Neuronal stem cell (in vitro differentiated cells): ENCODE measurements around the gene TNC.

Experiments
- DNase-seq: peaks from one replicate; pipeline ENCODE4 v3.0.0-alpha.2; 2013; ENCODE audit warnings: low spot score
- H2AFZ ChIP-seq: one replicate; pipeline ENCODE4 v1.6.1; 2013; ENCODE audit warnings: mild to moderate bottlenecking, low read length, inconsistent platforms
- H2AK5ac ChIP-seq: 2 replicates; pipeline ENCODE4 v1.6.1; 2013; ENCODE audit warnings: low read depth, mild to moderate bottlenecking, inconsistent platforms, low read length, moderate library complexity, mixed read lengths
- H2BK120ac ChIP-seq: 2 replicates; pipeline ENCODE4 v1.6.1; 2013; ENCODE audit warnings: low read depth, mild to moderate bottlenecking, inconsistent platforms, low read length, moderate library complexity, mixed read lengths
- H2BK12ac ChIP-seq: one replicate; pipeline ENCODE4 v1.6.1; 2013; ENCODE audit warnings: low read length, inconsistent platforms
- H2BK15ac ChIP-seq: 2 replicates; pipeline ENCODE4 v1.6.1; 2013; ENCODE audit warnings: mild to moderate bottlenecking, low read length, inconsistent platforms, mixed read lengths
- H2BK5ac ChIP-seq: one replicate; pipeline ENCODE4 v1.6.1; 2013; ENCODE audit warnings: inconsistent platforms, mild to moderate bottlenecking, low read length, moderate library complexity
- H3K14ac ChIP-seq: one replicate; pipeline ENCODE4 v1.6.1; 2013; ENCODE audit warnings: low read length, inconsistent platforms
- H3K18ac ChIP-seq: 2 replicates; pipeline ENCODE4 v1.6.1; 2013; ENCODE audit warnings: low read length, inconsistent platforms
- H3K23ac ChIP-seq: 2 replicates; pipeline ENCODE4 v1.6.1; 2013; ENCODE audit warnings: low read depth, mild to moderate bottlenecking, mixed read lengths, low read length, inconsistent platforms; ENCODE audit not compliant: poor library complexity
- H3K27ac ChIP-seq: replicated peaks from 3 replicates; pipeline ENCODE4 v1.5.1; 2013; ENCODE audit warnings: low read length, inconsistent platforms
- H3K27me3 ChIP-seq, 3 experiments: 2 replicates each; pipeline ENCODE4 v1.6.1; 2013; ENCODE audit warnings: low read length in 3 of 3, mild to moderate bottlenecking in 2 of 3, inconsistent platforms in 1 of 3, low read depth in 1 of 3, mixed read lengths in 1 of 3, moderate library complexity in 1 of 3; ENCODE audit not compliant: control insufficient read depth in 3 of 3, insufficient read depth in 3 of 3
- H3K36me3 ChIP-seq, 2 donors: replicated peaks in 1 of 2; 2 replicates each; pipeline ENCODE4 v1.6.1; 2013; ENCODE audit warnings: low read length in 2 of 2; ENCODE audit not compliant: control insufficient read depth in 2 of 2, insufficient read depth in 2 of 2
- H3K4ac ChIP-seq: 2 replicates; pipeline ENCODE4 v1.6.1; 2013; ENCODE audit warnings: inconsistent platforms, mild to moderate bottlenecking, low read length, moderate library complexity
- H3K4me1 ChIP-seq, 2 donors: 1 replicate in 1 of 2; 2 replicates in 1 of 2; pipeline ENCODE4 v1.6.1; 2013; ENCODE audit warnings: low read length in 2 of 2, low read depth in 1 of 2; ENCODE audit not compliant: control insufficient read depth in 2 of 2, insufficient read depth in 1 of 2
- H3K4me2 ChIP-seq: one replicate; pipeline ENCODE4 v1.6.1; 2013; ENCODE audit warnings: mild to moderate bottlenecking, low read length, inconsistent platforms; ENCODE audit not compliant: insufficient read depth, poor library complexity, severe bottlenecking
- H3K4me3 ChIP-seq, 2 donors: 2 replicates each; pipeline ENCODE4 v1.5.1; 2013; ENCODE audit warnings: low read length in 2 of 2, mild to moderate bottlenecking in 2 of 2, inconsistent platforms in 1 of 2, moderate library complexity in 1 of 2
- H3K79me1 ChIP-seq: one replicate; pipeline ENCODE4 v1.6.1; 2013; ENCODE audit warnings: low read depth, mild to moderate bottlenecking, inconsistent platforms, low read length, moderate library complexity
- H3K9ac ChIP-seq: one replicate; pipeline ENCODE4 v1.6.1; 2013; ENCODE audit warnings: mild to moderate bottlenecking, low read depth, low read length, inconsistent platforms; ENCODE audit not compliant: poor library complexity
- H3K9me3 ChIP-seq, 2 donors: replicated peaks in 1 of 2; 2 replicates each; pipeline versions ENCODE3 to v1.6.1; 2013; ENCODE audit warnings: low read length in 2 of 2, mild to moderate bottlenecking in 2 of 2, inconsistent platforms in 1 of 2, low read depth in 1 of 2, mixed read lengths in 1 of 2, moderate library complexity in 1 of 2; ENCODE audit not compliant: control insufficient read depth in 2 of 2, insufficient read depth in 1 of 2
- H4K8ac ChIP-seq: one replicate; pipeline ENCODE4 v1.6.1; 2013; ENCODE audit warnings: low read depth, mild to moderate bottlenecking, inconsistent platforms, low read length, moderate library complexity
- H4K91ac ChIP-seq: one replicate; pipeline ENCODE4 v1.6.1; 2013; ENCODE audit warnings: low read length, low read depth, mild to moderate bottlenecking, inconsistent platforms; ENCODE audit not compliant: poor library complexity
- WGBS, 2 donors: extraction: QIAGEN DNeasy Blood & Tissue Kit; methylation state at CpG; one replicate each; pipeline ENCODE4 v1.1.7; 2013; ENCODE audit warnings: missing lambda C conversion rate in 2 of 2, mixed read lengths in 1 of 2; ENCODE audit not compliant: insufficient read length in 2 of 2, insufficient replicate concordance in 1 of 2; ENCODE audit errors: extremely low coverage in 2 of 2; 5-methylcytosine and 5-hydroxymethylcytosine counted together

Gene TNC

GRCh38 chr9:115006660-115007059, 111.3 kb downstream of the TNC start:
- no peak overlapping the region for H4K8ac ChIP-seq
- H2BK120ac ChIP-seq, result no peak overlapping the region
- H2BK5ac ChIP-seq, result no peak overlapping the region
- no peaks in the 10 kb centered on the region for H3K36me3 ChIP-seq
- H3K18ac ChIP-seq, result no peak overlapping the region
- H4K91ac ChIP-seq, result no peak overlapping the region
- H3K4ac ChIP-seq, result no peak overlapping the region
- H2BK12ac ChIP-seq, result no peak overlapping the region
- no peak overlapping the region for H3K4me3 ChIP-seq
- peaks cover 0 to 3% of the 10 kb centered on the region in 2 donors for H3K9me3 ChIP-seq
- H2BK15ac ChIP-seq, result no peak overlapping the region
- no peak overlapping the region for H3K14ac ChIP-seq
- H3K27me3 ChIP-seq, result peaks cover 0 to 6% (median 0%) of the 10 kb centered on the region in 3 experiments
- H3K4me2 ChIP-seq, result no peak overlapping the region
- H3K4me1 ChIP-seq, result no peaks in the 10 kb centered on the region
- no peak overlapping the region for H2AFZ ChIP-seq
- no peaks in the 10 kb centered on the region for H3K79me1 ChIP-seq
- no CpG with 5 or more reads among the region's 3 CpGs for WGBS, 2 donors
- H3K23ac ChIP-seq, result no peak overlapping the region
- H3K27ac ChIP-seq, result no peak overlapping the region
- DNase-seq, result no peak
- H2AK5ac ChIP-seq, result no peak overlapping the region
- H3K9ac ChIP-seq, result no peak overlapping the region

- Histone ChIP-seq H2BK5ac (no peak overlapping the region), H3K4me2 (no peak overlapping the region), H2BK12ac (no peak overlapping the region), H2AK5ac (no peak overlapping the region), H3K4me1 (no peaks in the 10 kb centered on the region), H3K14ac (no peak overlapping the region), H3K9ac (no peak overlapping the region), H3K27ac (no peak overlapping the region), H3K4ac (no peak overlapping the region), H3K36me3 (no peaks in the 10 kb centered on the region), H3K79me1 (no peaks in the 10 kb centered on the region), H4K91ac (no peak overlapping the region), H3K18ac (no peak overlapping the region), H3K4me3 (no peak overlapping the region), H3K27me3 (peaks cover 0 to 6% (median 0%) of the 10 kb centered on the region in 3 experiments), H2AFZ (no peak overlapping the region), H4K8ac (no peak overlapping the region), H3K9me3 (peaks cover 0 to 3% of the 10 kb centered on the region in 2 donors), H2BK120ac (no peak overlapping the region), H2BK15ac (no peak overlapping the region), H3K23ac (no peak overlapping the region)
- DNase-seq, result no peak
- WGBS, 2 donors, result no CpG with 5 or more reads among the region's 4 CpGs
Observed at GRCh38 chr9:115005322-115005721, 112.6 kb downstream of the TNC start.

GRCh38 chr9:115004545-115004944, 113.4 kb downstream of the TNC start:
- H3K23ac ChIP-seq, result no peak overlapping the region
- no peak for DNase-seq
- H4K91ac ChIP-seq, result no peak overlapping the region
- peaks cover 0 to 3% of the 10 kb centered on the region in 2 donors for H3K9me3 ChIP-seq
- no peaks in the 10 kb centered on the region for H3K79me1 ChIP-seq
- no peak overlapping the region for H3K18ac ChIP-seq
- H3K4me1 ChIP-seq, result no peaks in the 10 kb centered on the region
- no peak overlapping the region for H3K4me2 ChIP-seq
- no peak overlapping the region for H2AFZ ChIP-seq
- no peak overlapping the region for H2AK5ac ChIP-seq
- no peak overlapping the region for H3K4me3 ChIP-seq
- no peak overlapping the region for H2BK120ac ChIP-seq
- no peaks in the 10 kb centered on the region for H3K36me3 ChIP-seq
- H4K8ac ChIP-seq, result no peak overlapping the region
- no peak overlapping the region for H3K14ac ChIP-seq
- no peak overlapping the region for H3K9ac ChIP-seq
- no peak overlapping the region for H3K4ac ChIP-seq
- no peak overlapping the region for H2BK15ac ChIP-seq
- H2BK5ac ChIP-seq, result no peak overlapping the region
- WGBS, 2 donors, result no CpG with 5 or more reads among the region's 2 CpGs
- H3K27me3 ChIP-seq, result peaks cover 0 to 2% (median 0%) of the 10 kb centered on the region in 3 experiments
- no peak overlapping the region for H3K27ac ChIP-seq
- H2BK12ac ChIP-seq, result no peak overlapping the region

- no CpG with 5 or more reads among the region's 8 CpGs for WGBS, 2 donors
- H3K14ac ChIP-seq, result no peak overlapping the region
- no peak overlapping the region for H3K4me2 ChIP-seq
Observed at GRCh38 chr9:115002371-115003120, 115.4 kb downstream of the TNC start.

More at GRCh38 chr9:115002371-115003120, 115.4 kb downstream of the TNC start:
- Histone ChIP-seq H2AK5ac (no peak overlapping the region), H3K9ac (no peak overlapping the region), H2BK5ac (no peak overlapping the region), H2BK12ac (no peak overlapping the region), H2AFZ (no peak overlapping the region), H3K27ac (no peak overlapping the region), H4K91ac (no peak overlapping the region), H2BK15ac (no peak overlapping the region), H4K8ac (no peak overlapping the region), H3K4ac (no peak overlapping the region), H2BK120ac (no peak overlapping the region), H3K18ac (no peak overlapping the region), H3K4me3 (no peak overlapping the region), H3K79me1 (no peaks in the 10 kb centered on the region), H3K36me3 (no peaks in the 10 kb centered on the region), H3K4me1 (no peaks in the 10 kb centered on the region), H3K9me3 (peaks cover 0 to 3% of the 10 kb centered on the region in 2 donors), H3K27me3 (peaks cover 0 to 2% (median 0%) of the 10 kb centered on the region in 3 experiments), H3K23ac (no peak overlapping the region)
- DNase-seq, result no peak
